Neural progenitor cell (in vitro differentiated cells): ENCODE results near the gene SPSB2. TPM values are rescaled to one million over a fixed set of nuclear protein-coding genes. Genes with fewer than 3 reads are reported as not detected.

Experiments used
- DNase-seq: peaks from one replicate; pipeline ENCODE4 v3.0.0-alpha.2; 2016; ENCODE audit warnings: low spot score
- H2AFZ ChIP-seq: fragments of 200-600 bp; sonication (generic); replicated peaks from 2 replicates; pipeline ENCODE4 v1.6.1; 2016; ENCODE audit warnings: antibody characterized with exemption
- H3F3A ChIP-seq: fragments of 200-600 bp; sonication (generic); 2 replicates; pipeline ENCODE4 v1.6.1; 2016; ENCODE audit warnings: antibody characterized with exemption, low read depth
- H3K27ac ChIP-seq: fragments of 200-600 bp; sonication (generic); 2 replicates; pipeline ENCODE4 v1.5.1; 2016; ENCODE audit warnings: mild to moderate bottlenecking
- H3K27me3 ChIP-seq: fragments of 200-600 bp; sonication (generic); 2 replicates; pipeline ENCODE4 v1.6.1; 2016; ENCODE audit warnings: mild to moderate bottlenecking, moderate library complexity
- H3K36me3 ChIP-seq: fragments of 200-600 bp; sonication (generic); 2 replicates; pipeline ENCODE4 v1.5.1; 2016
- H3K4me1 ChIP-seq: fragments of 200-600 bp; sonication (generic); 2 replicates; pipeline ENCODE4 v1.6.1; 2016; ENCODE audit warnings: mixed run types
- H3K4me2 ChIP-seq: fragments of 200-600 bp; sonication (generic); 2 replicates; pipeline ENCODE4 v1.6.1; 2016
- H3K4me3 ChIP-seq: fragments of 200-600 bp; sonication (generic); 2 replicates; pipeline ENCODE4 v1.5.1; 2016
- H3K79me2 ChIP-seq: fragments of 200-600 bp; sonication (generic); 2 replicates; pipeline ENCODE4 v1.6.1; 2016; ENCODE audit warnings: low read depth
- H3K9ac ChIP-seq: fragments of 200-600 bp; sonication (generic); 2 replicates; pipeline ENCODE4 v1.6.1; 2016
- H3K9me3 ChIP-seq: fragments of 200-600 bp; sonication (generic); 2 replicates; pipeline ENCODE4 v1.5.1; 2016; ENCODE audit warnings: low read depth
- H4K20me1 ChIP-seq: fragments of 200-600 bp; sonication (generic); 2 replicates; pipeline ENCODE4 v1.6.1; 2016; ENCODE audit warnings: low read depth
- H3K27ac Mint-ChIP-seq: 3 replicates; pipeline ENCODE4 v1.8.0; 2021; ENCODE audit warnings: mixed read lengths
- H3K27me3 Mint-ChIP-seq: 2 replicates; pipeline ENCODE4 v1.8.0; 2022; ENCODE audit warnings: low read depth, mild to moderate bottlenecking, inconsistent platforms, moderate library complexity, mixed read lengths; ENCODE audit not compliant: insufficient read depth
- H3K36me3 Mint-ChIP-seq: 3 replicates; pipeline ENCODE4 v1.8.0; 2021; ENCODE audit warnings: mixed read lengths
- H3K4me1 Mint-ChIP-seq: 3 replicates; pipeline ENCODE4 v1.8.0; 2021; ENCODE audit warnings: mixed read lengths
- H3K4me3 Mint-ChIP-seq: 3 replicates; pipeline ENCODE4 v1.8.0; 2021; ENCODE audit warnings: mild to moderate bottlenecking, moderate library complexity, mixed read lengths
- H3K9me3 Mint-ChIP-seq: 3 replicates; pipeline ENCODE4 v1.8.0; 2020; ENCODE audit warnings: mixed read lengths
- CTCF ChIP-seq: fragments of 200-600 bp; sonication (generic); IDR thresholded peaks from 2 replicates; pipeline ENCODE4 v1.5.1; 2017; ENCODE audit warnings: antibody characterized with exemption, mild to moderate bottlenecking
- EZH2 ChIP-seq: fragments of 200-600 bp; sonication (generic); IDR thresholded peaks from 2 replicates; pipeline ENCODE4 v1.6.1; 2017; ENCODE audit warnings: antibody characterized with exemption, mild to moderate bottlenecking, moderate library complexity
- EZH2phosphoT487 ChIP-seq: fragments of 200-600 bp; sonication (generic); IDR thresholded peaks from 2 replicates; pipeline ENCODE4 v1.6.1; 2017; ENCODE audit warnings: antibody characterized with exemption
- total RNA-seq: library from RNA; depleted of rRNA; stranded (reverse); fragments of >200 nt; gene quantifications from 2 replicates; pipeline ENCODE4 v1.2.3, GENCODE V29; 2015; ENCODE audit warnings: low replicate concordance

SPSB2 gene
- total RNA-seq, 1 donor from 2014 or later, result 0.65 TPM

GRCh38 chr12:6850796-6851152 is 22.3 kb downstream of the SPSB2 start:
- Mint-ChIP-seq H3K36me3 (peaks cover 33% of the 10 kb centered on the region), H3K4me3 (peak overlapping the region; percentile 93), H3K4me1 (peaks cover 47% of the 10 kb centered on the region), H3K27ac (peak overlapping the region; percentile 97), H3K9me3 (no peaks in the 10 kb centered on the region), H3K27me3 (peaks cover 5% of the 10 kb centered on the region)
- no peaks in the 10 kb centered on the region for H3K36me3 ChIP-seq
- peaks cover 54% of the 10 kb centered on the region for H3K79me2 ChIP-seq
- peaks cover 32% of the 10 kb centered on the region for H4K20me1 ChIP-seq
- H3K4me2 ChIP-seq, result peak overlapping the region; percentile 88
- H3K27me3 ChIP-seq, result no peaks in the 10 kb centered on the region
- H3K9me3 ChIP-seq, result no peaks in the 10 kb centered on the region
- H3K4me3 ChIP-seq, result peak overlapping the region; percentile 73
- peaks cover 47% of the 10 kb centered on the region for H3F3A ChIP-seq
- TF ChIP-seq CTCF (no peak), EZH2phosphoT487 (no peak), EZH2 (no peak)
- H3K9ac ChIP-seq, result peak overlapping the region; percentile 16
- H3K4me1 ChIP-seq, result peaks cover 19% of the 10 kb centered on the region
- no peak overlapping the region for H2AFZ ChIP-seq
- no peak for DNase-seq
- no peak overlapping the region for H3K27ac ChIP-seq

- peaks cover 49% of the 10 kb centered on the region for H3K79me2 ChIP-seq
- Mint-ChIP-seq H3K4me3 (peak overlapping the region; percentile 93), H3K9me3 (no peaks in the 10 kb centered on the region), H3K4me1 (peaks cover 47% of the 10 kb centered on the region), H3K36me3 (peaks cover 34% of the 10 kb centered on the region), H3K27me3 (peaks cover 5% of the 10 kb centered on the region), H3K27ac (peak overlapping the region; percentile 68)
- H3K4me1 ChIP-seq, result peaks cover 19% of the 10 kb centered on the region
- TF ChIP-seq CTCF (no peak), EZH2 (no peak), EZH2phosphoT487 (no peak)
- no peaks in the 10 kb centered on the region for H3K9me3 ChIP-seq
- H3F3A ChIP-seq, result peaks cover 47% of the 10 kb centered on the region
- peak overlapping the region; percentile 73 for H3K4me3 ChIP-seq
- no peaks in the 10 kb centered on the region for H3K36me3 ChIP-seq
- no peak overlapping the region for H2AFZ ChIP-seq
- peaks cover 32% of the 10 kb centered on the region for H4K20me1 ChIP-seq
- DNase-seq, result no peak
- H3K27me3 ChIP-seq, result no peaks in the 10 kb centered on the region
- H3K4me2 ChIP-seq, result peak overlapping the region; percentile 88
- peak overlapping the region; percentile 16 for H3K9ac ChIP-seq
- no peak overlapping the region for H3K27ac ChIP-seq
Measured at GRCh38 chr12:6849976-6850560, 23.0 kb downstream of the SPSB2 start.

GRCh38 chr12:6849427-6849826 is 23.7 kb downstream of the SPSB2 start:
- H3K36me3 Mint-ChIP-seq, result peaks cover 41% of the 10 kb centered on the region

More at GRCh38 chr12:6849427-6849826, 23.7 kb downstream of the SPSB2 start:
- Histone ChIP-seq H3F3A (peaks cover 53% of the 10 kb centered on the region), H3K36me3 (no peaks in the 10 kb centered on the region), H3K79me2 (peaks cover 43% of the 10 kb centered on the region), H3K27ac (no peak overlapping the region), H3K9ac (no peak overlapping the region), H4K20me1 (peaks cover 31% of the 10 kb centered on the region), H3K4me2 (peak overlapping the region; percentile 88), H3K9me3 (no peaks in the 10 kb centered on the region), H3K4me1 (peaks cover 19% of the 10 kb centered on the region), H2AFZ (no peak overlapping the region), H3K4me3 (no peak overlapping the region), H3K27me3 (no peaks in the 10 kb centered on the region)
- H3K9me3 Mint-ChIP-seq, result no peaks in the 10 kb centered on the region
- H3K27ac Mint-ChIP-seq, result no peak overlapping the region
- peak overlapping the region; percentile 93 for H3K4me3 Mint-ChIP-seq
- no peak for TF ChIP-seq EZH2
- no peak for TF ChIP-seq EZH2phosphoT487
- no peak for TF ChIP-seq CTCF
- no peak for DNase-seq
- peaks cover 47% of the 10 kb centered on the region for H3K4me1 Mint-ChIP-seq
- H3K27me3 Mint-ChIP-seq, result peaks cover 9% of the 10 kb centered on the region
